Stimulated activated CD4-positive, alpha-beta T cell treated with anti-CD3 and anti-CD28 coated beads, Interleukin-1b, Interleukin-23, amount 100 ng/mL, for 24 hours (primary cell): ENCODE data around the gene NOS2.
"Not testable (repeated sequence)": the region's sequence is repeated elsewhere in the genome, so short reads cannot be mapped to it uniquely, and the experiment has no call there.

Source experiments
- DNase-seq, 4 experiments: peaks; one replicate each; pipeline ENCODE4 v3.0.0-alpha.2; 2020; ENCODE audit warnings: low read depth in 4 of 4, low spot score in 1 of 4

Gene NOS2

GRCh38 chr17:27756467-27757371, 43.6 kb downstream of the NOS2 start:
- DNase-seq: peak; percentile 19 to 50 (median 42)

DNA sequence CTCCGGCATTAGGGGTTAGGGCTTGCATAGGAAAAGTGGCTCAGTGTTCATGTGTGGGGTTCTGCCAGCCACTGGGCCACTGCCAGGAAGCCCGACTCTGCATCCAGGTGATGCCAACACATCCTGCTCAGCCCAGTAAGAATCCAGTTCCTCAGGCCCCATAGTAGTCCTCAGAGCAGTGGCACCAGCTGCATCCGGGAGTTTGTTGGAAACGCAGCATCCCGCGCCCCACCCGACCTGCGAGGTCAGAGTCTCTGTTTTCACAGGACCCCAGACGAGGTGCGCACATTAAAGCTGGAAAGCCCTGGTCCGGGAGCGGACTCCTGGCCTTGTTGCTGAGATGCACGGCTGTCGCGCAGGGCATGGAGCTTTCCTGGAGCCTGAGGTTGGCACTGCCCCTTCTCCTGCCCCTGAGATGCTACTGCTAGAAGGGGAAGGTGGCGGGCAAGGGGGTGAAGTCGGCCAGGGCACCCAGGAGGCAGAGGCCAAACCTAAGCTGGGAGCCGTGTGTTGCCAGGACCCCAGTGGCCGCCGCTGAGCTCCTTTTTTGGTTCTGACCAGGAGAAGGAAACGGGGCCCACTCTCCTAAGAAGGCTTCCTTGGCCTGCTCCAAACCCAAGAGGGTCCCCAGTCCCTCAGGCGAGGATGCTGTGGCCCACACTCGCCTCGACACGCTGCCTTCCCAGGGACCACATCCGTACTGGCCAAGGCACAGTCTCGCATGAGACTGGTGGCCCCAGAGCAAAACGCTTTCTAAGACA, 44.4 kb downstream of the NOS2 start:
- no peak for DNase-seq

GRCh38 chr17:27754549-27754948, 45.8 kb downstream of the NOS2 start:
- no peak for DNase-seq

DNA sequence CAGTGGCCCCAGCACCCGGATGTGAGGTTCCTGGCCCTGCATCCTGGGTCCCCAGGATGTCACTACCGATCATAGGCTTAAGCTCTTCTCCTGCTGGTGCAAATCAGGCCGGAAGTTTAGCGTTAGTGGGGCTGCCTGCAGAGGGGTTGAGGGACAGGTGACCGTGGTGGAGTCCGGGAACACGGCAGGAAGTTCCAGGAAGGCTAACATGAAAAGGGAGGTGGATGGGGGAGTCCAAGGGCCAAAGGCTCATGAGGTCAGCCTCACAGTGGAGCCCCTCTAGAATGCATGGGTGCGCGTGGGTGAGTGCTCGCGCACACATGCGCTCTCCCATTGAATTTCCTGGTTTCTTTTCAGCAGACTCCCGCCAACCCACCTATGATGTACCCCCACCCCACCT, 46.6 kb downstream of the NOS2 start:
- not testable (repeated sequence) for DNase-seq

GRCh38 chr17:27752831-27753619, 47.3 kb downstream of the NOS2 start:
- DNase-seq: not testable (repeated sequence)

DNA sequence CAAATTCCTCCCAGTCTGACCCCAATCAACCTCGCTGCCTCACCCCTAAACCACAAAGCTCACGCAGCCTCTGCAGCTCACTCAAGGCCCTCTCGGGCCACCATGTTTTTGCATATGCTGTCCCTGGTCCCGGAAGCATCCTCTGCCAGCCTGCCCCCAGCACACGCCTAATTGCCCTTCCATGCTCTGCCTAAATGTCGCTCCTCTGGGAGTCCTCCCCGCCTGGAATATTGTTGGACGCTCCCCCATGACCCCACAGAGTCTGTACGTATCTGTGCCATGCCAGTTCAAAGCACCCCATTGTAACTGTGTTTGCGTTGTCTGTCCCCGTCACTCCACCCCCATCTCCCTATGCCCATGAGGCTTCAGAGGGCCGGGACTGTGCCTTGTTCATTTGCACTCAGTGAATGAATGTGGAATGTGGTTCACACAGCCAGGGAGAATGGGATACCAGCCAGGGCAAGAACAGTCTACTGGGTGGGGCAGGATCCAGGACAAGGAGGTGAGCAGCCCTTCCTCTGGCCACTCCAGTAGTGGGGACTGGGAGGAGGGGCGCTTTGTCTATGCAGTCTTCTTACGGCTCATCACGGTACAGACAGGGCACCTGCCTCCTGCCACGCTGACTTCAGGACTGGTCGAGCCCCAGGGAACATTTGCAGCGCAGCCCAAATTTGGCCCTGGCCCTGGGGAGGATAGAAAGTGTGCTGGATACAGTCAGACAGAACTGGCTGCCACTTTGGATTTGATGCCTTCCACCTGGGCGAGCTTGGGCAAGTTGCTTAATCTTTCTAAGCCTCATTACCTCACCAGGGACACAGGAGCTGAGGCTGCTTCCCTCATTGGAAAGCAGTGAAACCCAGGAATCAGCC, 48.5 kb downstream of the NOS2 start:
- no peak for DNase-seq

GRCh38 chr17:27751166-27751565, 49.2 kb downstream of the NOS2 start:
- no peak for DNase-seq

DNA sequence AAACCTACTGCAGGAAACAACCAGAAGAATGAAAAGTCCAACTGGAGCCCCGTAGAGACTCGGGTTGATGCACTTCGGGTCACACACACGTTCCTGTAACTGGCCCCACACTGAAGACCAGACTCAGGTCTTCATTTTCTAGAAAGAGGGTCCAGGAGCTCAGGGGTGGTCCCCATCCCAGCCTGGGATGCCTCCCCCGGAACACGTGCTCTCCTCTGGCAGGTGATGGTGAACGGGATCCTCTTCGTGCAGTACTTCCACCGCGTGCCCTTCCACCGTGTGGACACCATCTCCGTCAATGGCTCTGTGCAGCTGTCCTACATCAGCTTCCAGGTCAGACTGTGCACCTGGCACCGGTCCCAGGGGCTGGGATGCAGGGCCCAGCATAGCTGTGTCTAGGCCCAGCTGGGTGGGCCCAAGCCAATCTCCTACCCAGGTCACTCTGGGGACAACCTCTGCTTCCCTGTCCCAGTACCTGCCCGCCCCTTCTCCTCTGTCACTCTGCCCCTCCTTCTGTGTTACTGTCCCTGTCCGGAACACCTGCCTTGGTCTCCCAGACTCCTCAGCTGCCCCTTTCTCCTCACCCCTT, 50.7 kb downstream of the NOS2 start:
- DNase-seq: not testable (repeated sequence)

DNA sequence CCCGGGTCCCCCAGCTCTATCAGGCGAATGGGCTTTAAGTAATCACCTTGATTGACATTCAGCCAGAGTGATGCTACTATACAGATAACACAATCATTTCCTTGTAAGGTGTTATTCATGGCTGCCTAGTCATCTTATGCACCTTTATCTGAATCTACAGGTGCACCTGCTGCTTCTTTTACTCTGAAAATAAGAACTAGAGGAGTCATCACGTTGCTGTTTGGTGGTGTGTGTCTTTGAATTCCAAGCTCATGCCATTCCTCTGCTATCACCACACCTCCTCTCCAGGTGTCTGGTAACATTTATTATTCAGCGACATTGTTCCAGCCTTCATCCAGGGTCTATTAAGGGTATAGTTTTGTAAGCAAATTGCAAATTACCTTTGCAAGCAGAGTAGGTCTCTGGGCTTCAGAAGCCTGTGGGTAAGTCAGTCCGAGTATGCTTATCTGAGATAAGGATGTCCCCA, 51.9 kb downstream of the NOS2 start:
- no peak for DNase-seq

DNA sequence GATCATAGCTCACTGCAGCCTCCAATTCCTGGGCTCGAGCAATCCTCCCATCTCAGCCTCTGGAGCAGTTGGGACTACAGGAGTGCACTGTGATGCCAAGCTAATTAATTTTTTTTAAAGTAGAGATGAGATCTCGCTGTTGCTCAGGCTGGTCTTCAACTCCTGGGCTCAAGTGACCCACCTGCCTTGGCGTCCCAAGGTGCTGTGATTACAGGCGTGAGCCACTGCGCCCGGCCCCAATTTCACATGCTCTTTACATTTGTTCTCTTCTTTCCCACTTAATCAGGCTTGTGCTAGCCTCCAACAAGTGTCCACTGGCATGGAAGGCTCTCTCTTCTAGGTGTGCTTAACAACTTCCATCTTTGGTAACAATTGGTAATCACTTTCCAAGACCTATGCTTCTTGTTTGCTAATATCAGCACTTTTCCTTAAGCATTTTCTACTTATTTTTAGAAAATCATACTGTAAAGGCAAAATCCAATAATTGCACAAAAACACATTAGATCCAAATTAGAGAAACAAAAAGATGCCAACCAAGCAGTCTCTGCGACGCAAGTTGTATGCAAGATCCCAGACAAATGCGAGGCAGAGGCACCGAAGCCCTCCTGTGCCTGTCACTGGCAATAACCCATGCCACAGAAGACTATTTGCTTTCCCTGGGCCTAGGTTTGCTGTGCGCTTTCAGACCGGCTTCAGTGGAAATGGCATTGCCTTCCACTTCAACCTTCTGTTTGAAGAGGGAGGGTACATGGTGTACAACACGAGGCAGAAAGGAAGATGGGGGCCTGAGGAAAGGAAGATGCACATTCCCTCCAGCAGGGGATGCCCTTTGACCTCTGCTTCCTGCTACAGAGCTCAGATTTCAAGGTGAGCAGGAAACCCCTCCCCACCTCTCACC, 52.6 kb downstream of the NOS2 start:
- no peak for DNase-seq

GRCh38 chr17:27746881-27747280, 53.4 kb downstream of the NOS2 start:
- no peak for DNase-seq

DNA sequence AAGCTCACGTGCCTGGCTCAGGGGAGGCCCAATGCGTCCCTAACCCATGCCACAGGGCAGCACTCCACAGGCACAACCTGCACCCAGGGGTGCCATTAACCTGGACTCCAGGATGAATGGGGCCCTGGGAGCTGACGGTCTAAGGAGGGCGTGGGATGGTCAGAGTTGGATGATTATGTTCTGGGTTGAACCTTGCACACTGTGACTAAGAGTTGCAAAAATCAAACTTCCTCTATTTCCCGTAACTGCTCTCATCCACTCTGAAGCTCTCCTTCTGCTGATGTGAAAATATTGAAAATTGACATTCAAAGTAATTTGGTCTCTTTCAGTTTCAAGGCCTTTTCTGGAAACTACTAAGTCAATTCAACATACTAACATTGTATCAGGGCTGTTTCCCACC, 54.0 kb downstream of the NOS2 start:
- DNase-seq: not testable (repeated sequence)

DNA sequence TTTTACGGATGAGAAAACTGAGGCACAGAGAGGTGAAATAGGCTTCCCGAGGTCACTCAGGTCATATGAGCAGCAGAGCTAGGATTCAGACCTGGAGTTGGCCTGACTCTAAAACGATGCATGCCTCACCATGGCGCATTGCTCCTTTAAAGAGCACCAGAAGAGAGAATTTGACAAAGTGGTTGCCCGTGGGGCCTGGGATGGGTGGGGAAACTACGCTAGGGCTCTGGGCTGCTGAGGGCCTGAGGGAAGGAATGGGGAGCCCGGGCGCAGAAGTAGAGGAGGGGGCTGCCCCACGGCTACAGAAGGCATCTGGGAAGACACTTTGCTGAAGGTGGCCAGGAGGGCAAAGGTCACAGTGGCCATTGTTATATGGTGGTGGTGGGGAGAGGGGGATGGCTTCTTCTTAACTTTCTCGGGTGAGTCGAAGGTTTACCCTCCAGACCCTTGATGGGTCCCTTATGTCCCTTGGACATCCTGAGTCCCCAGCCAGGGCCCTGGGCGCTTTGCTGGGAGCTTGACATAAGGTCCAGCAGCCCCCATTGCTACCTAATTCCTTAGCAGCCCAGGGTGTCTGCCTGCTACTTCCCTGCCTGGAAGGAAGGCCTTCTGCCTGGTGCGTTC, 55.0 kb downstream of the NOS2 start:
- DNase-seq: not testable (repeated sequence)

DNA sequence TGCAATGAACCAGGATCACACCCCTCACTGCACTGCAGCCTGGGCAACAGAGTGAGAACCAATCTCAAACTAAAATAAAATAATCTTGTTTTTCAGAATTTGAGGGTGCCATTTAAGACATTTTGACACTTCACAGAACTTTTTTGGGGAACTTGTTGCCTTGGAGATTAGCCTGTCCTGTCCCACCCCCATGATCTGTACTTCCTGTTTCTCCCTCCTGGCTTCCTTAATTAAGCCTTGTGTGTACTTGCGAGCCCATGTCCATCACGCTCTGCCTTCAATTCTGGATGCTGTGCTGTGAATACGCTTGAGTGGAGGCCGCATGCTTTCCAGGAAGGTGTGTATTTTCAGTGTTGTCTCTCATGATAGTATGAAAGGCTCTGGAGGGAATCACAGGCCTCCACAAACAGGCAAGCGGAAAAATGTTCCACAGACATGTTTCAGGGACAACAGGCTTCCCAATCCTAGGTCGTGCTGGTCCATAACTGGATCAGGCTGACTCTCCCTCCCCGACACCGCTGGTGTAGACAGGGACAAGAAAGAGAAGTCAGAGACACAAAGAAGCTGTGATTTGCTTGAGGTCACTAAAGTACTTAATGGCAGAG, 56.9 kb downstream of the NOS2 start:
- no peak for DNase-seq

DNA sequence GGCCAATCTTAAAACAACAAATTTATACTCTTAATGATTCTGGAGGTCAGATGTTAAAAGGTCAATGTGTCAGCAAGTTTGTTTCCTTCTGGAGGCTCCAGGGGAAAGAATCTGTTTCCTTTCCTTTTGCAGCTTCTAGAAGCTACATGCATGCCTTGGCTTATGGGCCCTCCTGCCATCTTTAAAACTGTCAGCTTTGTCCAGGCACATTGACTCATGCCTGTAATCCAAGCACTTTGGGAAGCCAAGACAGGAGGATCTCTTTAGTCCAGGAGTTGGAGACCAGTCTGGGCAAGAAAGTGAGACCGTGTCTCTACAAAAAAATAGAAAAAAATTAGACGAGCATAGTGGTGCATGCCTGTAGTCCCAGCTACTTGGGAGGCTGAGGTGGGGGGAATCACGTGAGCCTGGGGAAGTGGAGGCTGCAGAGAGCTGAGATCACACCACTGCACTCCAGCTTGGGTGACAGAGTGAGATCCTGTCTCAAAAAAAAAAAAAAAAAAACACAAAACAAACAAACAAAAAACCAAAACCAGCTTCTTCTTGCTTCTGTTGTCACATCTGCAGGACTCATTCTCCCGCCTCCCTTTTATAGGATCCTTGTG, 58.3 kb downstream of the NOS2 start:
- DNase-seq: no peak

DNA sequence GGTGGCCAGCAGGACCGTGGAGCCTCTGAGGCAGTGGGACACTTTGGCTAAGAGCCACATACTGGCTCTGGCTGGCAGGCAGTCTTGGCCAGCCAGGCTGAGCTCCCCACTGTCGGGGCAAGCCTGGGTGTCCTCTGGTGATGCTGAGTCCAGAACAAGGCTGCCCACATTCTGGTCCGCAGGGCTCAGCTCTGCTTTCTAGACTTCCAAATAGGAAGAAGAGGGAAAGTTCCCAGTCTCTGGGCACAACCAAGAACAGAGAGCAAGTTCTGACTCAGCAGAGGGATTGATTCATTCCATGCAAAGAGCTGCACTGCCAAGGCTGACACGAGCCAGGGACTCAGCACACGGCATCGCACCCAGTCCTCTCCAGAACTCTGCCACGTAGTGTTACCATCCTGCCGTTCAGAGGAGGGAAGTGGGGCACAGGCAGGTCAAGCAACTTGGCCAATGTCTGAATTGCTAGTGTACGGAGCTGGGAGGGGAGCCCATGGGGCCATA, 58.9 kb downstream of the NOS2 start:
- DNase-seq: no peak

- not testable (repeated sequence) for DNase-seq
Measured at GRCh38 chr17:27740541-27740940, 59.8 kb downstream of the NOS2 start.
